T-helper 2 cell (primary cell): Measurements from ENCODE around the gene RANBP10.
"Not testable (repeated sequence)": the region's sequence is repeated elsewhere in the genome, so short reads cannot be mapped to it uniquely, and the experiment has no call there.

ENCODE experiments used
- DNase-seq, 5 experiments: peaks; one replicate each; pipeline versions ENCODE4 v3.0.0 to v3.0.0-alpha.2; 2012 to 2022

Gene RANBP10

GRCh38 chr16:67709050-67709449 lies 97.3 kb downstream of the RANBP10 start:
- DNase-seq: no peak

- no peak for DNase-seq
These were observed 98.0 kb downstream of the RANBP10 start for GRCh38 chr16:67708368-67708771.

- DNase-seq: no peak
These were observed 98.6 kb downstream of the RANBP10 start for GRCh38 chr16:67707790-67708189.

- DNase-seq: no peak
These were observed 99.2 kb downstream of the RANBP10 start for GRCh38 chr16:67707210-67707609.

- DNase-seq: no peak
These were observed 102.2 kb downstream of the RANBP10 start for GRCh38 chr16:67704110-67704509.

GRCh38 chr16:67703626-67704025 lies 102.7 kb downstream of the RANBP10 start:
- peak in 1 of 5 experiments; percentile 55 for DNase-seq

GRCh38 chr16:67702130-67702529 lies 104.2 kb downstream of the RANBP10 start:
- no peak for DNase-seq

- no peak for DNase-seq
These were observed 104.9 kb downstream of the RANBP10 start for GRCh38 chr16:67701420-67701819.

- peak in 1 of 5 experiments; percentile 13 for DNase-seq
These were observed 107.1 kb downstream of the RANBP10 start for GRCh38 chr16:67699265-67699664.

GRCh38 chr16:67697422-67698185 lies 108.8 kb downstream of the RANBP10 start:
- DNase-seq: no peak

GRCh38 chr16:67694611-67695010 lies 111.7 kb downstream of the RANBP10 start:
- DNase-seq: no peak

- DNase-seq: not testable (repeated sequence)
These were observed 112.7 kb downstream of the RANBP10 start for GRCh38 chr16:67693517-67694285.

- no peak for DNase-seq
These were observed 120.8 kb downstream of the RANBP10 start for GRCh38 chr16:67685388-67686112.

- DNase-seq: no peak
These were observed 122.6 kb downstream of the RANBP10 start for GRCh38 chr16:67683767-67684166.

GRCh38 chr16:67679935-67680897 lies 126.1 kb downstream of the RANBP10 start:
- DNase-seq: no peak

GRCh38 chr16:67678354-67679023 lies 127.9 kb downstream of the RANBP10 start:
- DNase-seq: no peak

- no peak for DNase-seq
These were observed 128.6 kb downstream of the RANBP10 start for GRCh38 chr16:67677712-67678111.

- no peak for DNase-seq
These were observed 129.4 kb downstream of the RANBP10 start for GRCh38 chr16:67676939-67677338.

- no peak for DNase-seq
These were observed 129.8 kb downstream of the RANBP10 start for GRCh38 chr16:67676516-67676915.

GRCh38 chr16:67675999-67676398 lies 130.4 kb downstream of the RANBP10 start:
- DNase-seq: no peak

GRCh38 chr16:67675579-67675935 lies 130.8 kb downstream of the RANBP10 start:
- no peak for DNase-seq
